Smooth muscle cell (in vitro differentiated cells): ENCODE measurements around the gene KIR2DL3. TPM values are rescaled to one million over a fixed set of nuclear protein-coding genes. Genes with fewer than 3 reads are reported as not detected.
"Not testable (repeated sequence)": the region's sequence is repeated elsewhere in the genome, so short reads cannot be mapped to it uniquely, and the experiment has no call there.

Experiments used
- DNase-seq: peaks from one replicate; lab custom pipeline; 2025; ENCODE audit not compliant: unreplicated experiment; lab: John Stamatoyannopoulos, UW
- H2AFZ ChIP-seq: fragments of 200-600 bp; sonication (generic); 2 replicates; pipeline ENCODE4 v1.6.0; 2016; ENCODE audit warnings: antibody characterized with exemption, low read depth, mild to moderate bottlenecking
- H3F3A ChIP-seq: fragments of 200-600 bp; sonication (generic); 2 replicates; pipeline ENCODE4 v1.6.0; 2017; ENCODE audit warnings: antibody characterized with exemption, low read depth
- H3K27ac ChIP-seq: fragments of 200-600 bp; sonication (generic); 2 replicates; pipeline ENCODE4 v1.5.1; 2016; ENCODE audit warnings: low read depth, mild to moderate bottlenecking
- H3K27me3 ChIP-seq: fragments of 200-600 bp; sonication (generic); 2 replicates; pipeline ENCODE4 v1.6.1; 2016; ENCODE audit warnings: low read depth, mild to moderate bottlenecking
- H3K36me3 ChIP-seq: fragments of 200-600 bp; sonication (generic); 2 replicates; pipeline ENCODE4 v1.5.1; 2016; ENCODE audit warnings: low read depth
- H3K4me1 ChIP-seq: fragments of 200-600 bp; sonication (generic); 2 replicates; pipeline ENCODE4 v1.5.1; 2016; ENCODE audit warnings: low read depth
- H3K4me2 ChIP-seq: fragments of 200-600 bp; sonication (generic); 2 replicates; pipeline ENCODE4 v1.6.0; 2016; ENCODE audit warnings: mild to moderate bottlenecking
- H3K4me3 ChIP-seq: fragments of 200-600 bp; sonication (generic); 2 replicates; pipeline ENCODE4 v1.5.1; 2016; ENCODE audit warnings: mild to moderate bottlenecking
- H3K79me2 ChIP-seq: fragments of 200-600 bp; sonication (generic); 2 replicates; pipeline ENCODE4 v1.6.0; 2016; ENCODE audit warnings: low read depth, mild to moderate bottlenecking
- H3K9ac ChIP-seq: fragments of 200-600 bp; sonication (generic); 2 replicates; pipeline ENCODE4 v1.6.0; 2016; ENCODE audit warnings: low read depth
- H3K9me3 ChIP-seq: fragments of 200-600 bp; sonication (generic); replicated peaks from 2 replicates; pipeline ENCODE4 v1.5.1; 2016; ENCODE audit warnings: low read depth
- H4K20me1 ChIP-seq: fragments of 200-600 bp; sonication (generic); 2 replicates; pipeline ENCODE4 v1.6.0; 2016; ENCODE audit warnings: low read depth
- WGBS: methylation state at CpG from one replicate; pipeline ENCODE4 v1.1.7; 2016; ENCODE audit warnings: low lambda C conversion rate; 5-methylcytosine and 5-hydroxymethylcytosine counted together
- polyA plus RNA-seq: library from polyadenylated mRNA; unstranded; fragments of >200 nt; fragmentation: Nextera tagmentation; extraction: Ambion mirVana; gene quantifications from 2 replicates; pipeline ENCODE4 v1.2.1, GENCODE V29; 2016
- total RNA-seq: library from RNA; depleted of rRNA; stranded (reverse); fragments of >200 nt; gene quantifications from 2 replicates; pipeline ENCODE4 v1.2.3, GENCODE V29; 2014

Gene KIR2DL3
- total and polyA plus RNA-seq, 2 experiments from 2014 or later = not detected

- WGBS = 61% methylated on average over 8 of the region's 8 CpGs
These were observed 25.9 kb downstream of the KIR2DL3 start for GRCh38 chr19:54764219-54764618.

GRCh38 chr19:54766464-54766863 lies 28.2 kb downstream of the KIR2DL3 start:
- H3K4me1 ChIP-seq, H3K9me3 ChIP-seq, H3F3A ChIP-seq, H3K79me2 ChIP-seq, H3K4me2 ChIP-seq, H3K9ac ChIP-seq, H3K36me3 ChIP-seq, H3K4me3 ChIP-seq, H3K27ac ChIP-seq, H4K20me1 ChIP-seq, H3K27me3 ChIP-seq, H2AFZ ChIP-seq, DNase-seq: not testable (repeated sequence)
- WGBS = 58% methylated on average over 4 of the region's 4 CpGs

More at GRCh38 chr19:54764219-54764618, 25.9 kb downstream of the KIR2DL3 start:
- not testable (repeated sequence) for H3K9ac ChIP-seq, H4K20me1 ChIP-seq, H3K9me3 ChIP-seq, H3K36me3 ChIP-seq, H3K4me3 ChIP-seq, H3F3A ChIP-seq, H3K4me2 ChIP-seq, H3K79me2 ChIP-seq, H3K27me3 ChIP-seq, DNase-seq, H2AFZ ChIP-seq, H3K27ac ChIP-seq, H3K4me1 ChIP-seq

DNA sequence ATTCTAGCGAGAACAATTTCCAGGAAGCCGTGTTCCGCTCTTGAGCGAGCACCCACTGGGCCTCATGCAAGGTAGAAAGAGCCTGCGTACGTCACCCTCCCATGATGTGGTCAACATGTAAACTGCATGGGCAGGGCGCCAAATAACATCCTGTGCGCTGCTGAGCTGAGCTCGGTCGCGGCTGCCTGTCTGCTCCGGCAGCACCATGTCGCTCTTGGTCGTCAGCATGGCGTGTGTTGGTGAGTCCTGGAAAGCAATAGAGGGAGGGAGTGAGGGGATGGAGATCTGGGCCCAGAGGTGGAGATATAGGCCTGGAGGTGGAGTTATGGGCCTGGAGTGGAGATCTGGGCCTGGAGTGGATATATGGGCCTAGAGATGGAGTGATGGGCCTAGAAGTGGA lies 31.3 kb downstream of the KIR2DL3 start, which contains the start of gene KIR2DL1:
Gene KIR2DL1, plus strand, starts transcription at position 148 of the 400 bp plus-strand sequence. Its CDS starts 58 bp downstream, at position 206.
- not testable (repeated sequence) for H3K36me3 ChIP-seq, H3K9ac ChIP-seq, H3K79me2 ChIP-seq, H3K4me1 ChIP-seq, H3K27ac ChIP-seq, H3K27me3 ChIP-seq, H3K4me3 ChIP-seq, H3K4me2 ChIP-seq, H3F3A ChIP-seq, H4K20me1 ChIP-seq, DNase-seq, H2AFZ ChIP-seq
- whole genome bisulfite sequencing = 87% methylated on average over 15 of the region's 15 CpGs
- H3K9me3 ChIP-seq = peaks cover 14% of the 10 kb centered on the region

- H3K36me3 ChIP-seq, H3K4me1 ChIP-seq, H3F3A ChIP-seq, H3K27ac ChIP-seq, H3K79me2 ChIP-seq, H3K4me3 ChIP-seq, H3K9ac ChIP-seq, DNase-seq, H2AFZ ChIP-seq, H4K20me1 ChIP-seq, H3K27me3 ChIP-seq, H3K4me2 ChIP-seq: not testable (repeated sequence)
- H3K9me3 ChIP-seq = peaks cover 14% of the 10 kb centered on the region
- WGBS = 76% methylated on average over 4 of the region's 4 CpGs
These were observed 32.2 kb downstream of the KIR2DL3 start for GRCh38 chr19:54770511-54770910.

DNA sequence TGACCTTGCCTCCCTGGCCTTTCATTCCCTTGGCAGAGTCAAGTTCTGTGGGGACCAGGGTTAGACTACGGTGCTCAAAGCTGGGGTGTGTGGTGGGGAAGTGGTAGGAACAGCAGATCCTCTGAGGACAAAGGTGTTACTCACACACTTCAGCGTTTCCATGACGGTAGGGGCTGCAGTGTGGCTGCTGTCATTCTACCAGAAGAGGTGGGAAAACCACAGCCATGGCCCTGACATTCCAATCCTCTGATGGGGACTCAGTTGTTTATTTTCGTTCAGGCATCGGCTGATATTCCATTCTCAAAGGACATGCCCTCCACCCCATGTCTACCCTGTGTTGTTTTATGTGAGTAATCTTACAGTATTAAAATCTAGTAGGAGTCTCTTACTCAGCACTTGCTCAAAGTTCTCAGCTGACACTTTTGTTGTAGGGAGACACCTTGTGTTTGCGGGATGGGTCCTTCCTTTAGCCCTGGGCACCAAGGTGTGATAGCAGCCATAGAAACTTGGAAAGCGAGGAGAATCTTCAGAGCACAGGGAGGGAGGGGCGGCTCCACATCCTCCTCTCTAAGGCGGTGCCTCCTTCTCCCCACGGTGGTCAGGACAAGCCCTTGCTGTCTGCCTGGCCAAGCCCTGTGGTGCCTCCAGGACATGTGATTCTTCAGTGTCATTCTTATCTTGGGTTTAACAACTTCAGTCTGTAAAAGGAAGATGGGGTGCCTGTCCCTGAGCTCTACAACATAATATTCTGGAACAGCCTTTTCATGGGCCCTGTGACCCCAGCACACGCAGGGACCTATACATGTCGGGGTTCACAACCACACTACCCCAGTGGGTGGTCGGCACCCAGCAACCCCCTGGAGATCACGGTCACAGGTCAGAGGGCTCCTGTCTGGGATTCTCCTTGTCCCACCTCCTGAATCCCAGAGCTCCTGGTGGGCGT lies 33.0 kb downstream of the KIR2DL3 start:
- H3K9me3 ChIP-seq = peaks cover 14% of the 10 kb centered on the region
- 74% methylated on average over 14 of the region's 15 CpGs for WGBS
- not testable (repeated sequence) for H4K20me1 ChIP-seq, H3K27me3 ChIP-seq, H3K4me1 ChIP-seq, H2AFZ ChIP-seq, DNase-seq, H3K9ac ChIP-seq, H3K4me2 ChIP-seq, H3K79me2 ChIP-seq, H3K4me3 ChIP-seq, H3K36me3 ChIP-seq, H3K27ac ChIP-seq, H3F3A ChIP-seq

GRCh38 chr19:54772666-54773065 lies 34.4 kb downstream of the KIR2DL3 start:
- not testable (repeated sequence) for H3K79me2 ChIP-seq, H3K4me2 ChIP-seq, H3K4me1 ChIP-seq, H3K36me3 ChIP-seq, DNase-seq, H3K27ac ChIP-seq, H3K27me3 ChIP-seq, H2AFZ ChIP-seq, H4K20me1 ChIP-seq, H3F3A ChIP-seq, H3K9ac ChIP-seq, H3K4me3 ChIP-seq
- H3K9me3 ChIP-seq = peaks cover 14% of the 10 kb centered on the region
- WGBS = 14% methylated on average over 2 of the region's 2 CpGs

- H3K4me2 ChIP-seq, H3K27ac ChIP-seq, H3K36me3 ChIP-seq, H2AFZ ChIP-seq, H3K9ac ChIP-seq, H3K4me1 ChIP-seq, H4K20me1 ChIP-seq, H3F3A ChIP-seq, H3K27me3 ChIP-seq, H3K79me2 ChIP-seq, DNase-seq, H3K4me3 ChIP-seq: not testable (repeated sequence)
- WGBS = 70% methylated on average over 12 of the region's 12 CpGs
- peaks cover 14% of the 10 kb centered on the region for H3K9me3 ChIP-seq
These were observed 36.9 kb downstream of the KIR2DL3 start for GRCh38 chr19:54775095-54775815.

- H4K20me1 ChIP-seq, H3K36me3 ChIP-seq, H3K9ac ChIP-seq, DNase-seq, H3K4me2 ChIP-seq, H3K27me3 ChIP-seq, H3K4me3 ChIP-seq, H3K27ac ChIP-seq, H3F3A ChIP-seq, H3K4me1 ChIP-seq, H3K9me3 ChIP-seq, H3K79me2 ChIP-seq, H2AFZ ChIP-seq: not testable (repeated sequence)
- WGBS = 66% methylated on average over 8 of the region's 8 CpGs
These were observed 37.5 kb downstream of the KIR2DL3 start for GRCh38 chr19:54775830-54776229.
